HG02981 (cell line): ENCODE data around the gene LSM2.

Experiments used
- ATAC-seq: cut with Tn5 transposase; IDR thresholded peaks from one replicate; pipeline ENCODE4 v1.9.1; 2021; ENCODE audit warnings: mild to moderate bottlenecking, moderate library complexity; ENCODE audit not compliant: unreplicated experiment

Gene LSM2

DNA sequence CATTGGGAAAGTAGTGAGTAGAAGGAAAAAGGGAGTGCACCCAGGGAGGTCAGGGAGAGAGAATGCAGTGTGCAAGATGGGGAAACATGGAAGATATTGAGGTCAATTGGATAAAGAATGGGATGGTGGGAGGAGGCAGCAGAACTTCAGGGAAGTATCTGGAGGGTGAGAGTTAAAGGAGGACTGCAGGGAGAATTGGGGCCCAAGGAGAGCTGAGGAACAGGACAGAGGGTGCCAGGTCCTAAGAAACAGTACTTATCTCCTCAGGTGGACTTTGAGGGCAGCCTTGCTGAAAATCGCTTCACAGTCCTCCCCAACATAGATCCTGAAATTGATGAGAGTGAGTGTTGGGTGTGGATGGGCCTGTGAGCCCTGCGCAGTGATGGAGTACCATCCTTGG, 48.5 kb downstream of the LSM2 start:
- no peak for ATAC-seq

- ATAC-seq, result no peak
Observed at GRCh38 chr6:31752739-31753319, 53.9 kb downstream of the LSM2 start.

GRCh38 chr6:31750411-31751022, 56.2 kb downstream of the LSM2 start:
- ATAC-seq, result no peak

DNA sequence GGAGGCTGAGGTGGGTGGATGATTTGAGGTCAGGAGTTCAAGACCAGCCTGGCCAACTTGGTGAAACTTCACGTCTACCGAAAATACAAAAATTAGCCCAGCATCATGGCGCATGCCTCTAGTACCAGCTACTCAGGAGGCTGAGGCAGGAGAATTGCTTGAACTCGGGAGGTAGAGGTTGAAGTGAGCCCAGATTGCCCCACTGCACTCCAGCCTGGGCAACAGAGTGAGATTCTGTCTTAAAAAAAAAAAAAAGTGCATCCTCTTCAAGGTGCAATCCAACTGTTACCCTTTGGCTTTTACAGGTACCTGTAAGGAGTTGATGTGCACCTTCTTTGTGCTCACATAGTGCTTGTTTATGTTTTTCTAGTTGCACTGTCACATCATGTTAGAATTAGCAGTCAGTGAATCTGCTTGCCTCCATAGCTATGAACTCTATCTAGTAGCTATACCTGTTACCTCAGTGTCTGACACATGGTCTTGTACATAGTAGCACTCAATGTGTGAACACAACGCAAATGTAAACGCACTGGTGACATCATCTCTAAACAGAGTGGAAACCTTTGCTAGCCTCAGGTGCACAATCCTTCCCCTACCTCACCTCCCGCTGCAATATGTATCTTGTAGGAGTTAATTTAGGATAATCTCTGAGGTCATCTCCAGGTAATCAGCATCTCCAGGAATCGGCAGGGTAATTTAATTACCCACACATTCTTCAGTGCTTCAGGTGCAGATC, 57.3 kb downstream of the LSM2 start:
- ATAC-seq, result no peak
